Measurements from ENCODE around the gene PPFIBP1. TPM values are rescaled to one million over a fixed set of nuclear protein-coding genes. Genes with fewer than 3 reads are reported as not detected.

PPFIBP1 gene
- total and polyA plus RNA-seq, 2 of the 4 experiments (the other 2 are of a cell fraction) = 30.4 to 72.2 TPM

DNA sequence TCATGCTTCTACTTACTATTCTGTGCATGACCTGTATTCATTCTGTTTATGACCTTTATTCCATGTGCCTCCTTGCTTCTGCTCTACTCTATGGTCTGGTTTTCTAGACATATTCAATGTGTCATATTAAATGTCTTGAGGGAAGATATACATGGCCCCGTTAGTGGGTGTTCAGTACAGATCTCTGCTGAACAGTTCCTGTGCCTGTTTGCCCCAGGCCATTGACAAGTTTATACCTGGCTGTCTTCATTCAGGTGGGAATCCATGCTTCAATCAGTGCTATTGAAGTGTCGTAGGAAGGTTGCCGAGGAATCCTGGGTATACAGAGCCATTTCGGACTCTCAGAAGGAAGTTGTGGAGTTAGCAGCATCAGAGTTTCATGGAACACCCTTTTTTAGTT lies 7.4 kb upstream of the PPFIBP1 start:
- in situ Hi-C loops (cut with MboI; ENCODE audit: low sequenced_read_pairs) (loop anchor here (5.0 kb wide), 1 partner anchor 74 kb away; no protein-coding TSS in a partner anchor), dilution Hi-C loops (cut with HindIII; ENCODE audit: low sequenced_read_pairs, unreplicated experiment) (no loop called here), intact Hi-C loops (cut with micrococcal nuclease) (no loop called here)
- H4K20me1 ChIP-seq (ENCODE audit: insufficient read depth, low read length) = no peaks in the 10 kb centered on the region
- DNase-seq (no peak), ATAC-seq (ENCODE audit: low read depth) (no peak)
- H3K9me1 ChIP-seq (ENCODE audit: insufficient read depth, low read length) = peaks cover 8% of the 10 kb centered on the region
- no peak overlapping the region for H2AFZ ChIP-seq (replicated peaks; ENCODE audit: low read length, poor library complexity)
- POLR2A ChIA-PET (ENCODE audit: unreplicated experiment) = no interaction called here
- H3K9me3 ChIP-seq (ENCODE audit: control insufficient read depth, insufficient read depth, low read length) = no peaks in the 10 kb centered on the region
- H3K14ac ChIP-seq (replicated peaks; ENCODE audit: low read depth, low read length) = no peak overlapping the region
- no CpG with 5 or more reads among the region's 4 CpGs for WGBS, 2 experiments (ENCODE audit: extremely low coverage in 2 of 2, insufficient read length in 1 of 2)
- no peak overlapping the region for H2AK5ac ChIP-seq (ENCODE audit: low read depth, low read length)
- H2BK5ac ChIP-seq (ENCODE audit: low read depth, low read length, poor library complexity, severe bottlenecking) = no peak overlapping the region
- TF ChIP-seq RFX5 (IDR thresholded peaks at IDR 0.05; ENCODE audit: low read depth, low read length) (no peak), CEBPB (IDR thresholded peaks at IDR 0.05; ENCODE audit: low read depth, low read length) (no peak), MAFK (IDR thresholded peaks at IDR 0.05; ENCODE audit: low read depth, low read length) (no peak), POLR2A (IDR thresholded peaks at IDR 0.05; ENCODE audit: low read depth, low read length) (no peak), SMC3 (IDR thresholded peaks at IDR 0.05; ENCODE audit: low read depth, low read length) (no peak), NFE2L2 (IDR thresholded peaks at IDR 0.05; ENCODE audit: low read depth, low read length) (no peak), MAZ (IDR thresholded peaks at IDR 0.05; ENCODE audit: borderline replicate concordance, low read depth, low read length) (no peak)
- TF ChIP-seq, protein P1, sequence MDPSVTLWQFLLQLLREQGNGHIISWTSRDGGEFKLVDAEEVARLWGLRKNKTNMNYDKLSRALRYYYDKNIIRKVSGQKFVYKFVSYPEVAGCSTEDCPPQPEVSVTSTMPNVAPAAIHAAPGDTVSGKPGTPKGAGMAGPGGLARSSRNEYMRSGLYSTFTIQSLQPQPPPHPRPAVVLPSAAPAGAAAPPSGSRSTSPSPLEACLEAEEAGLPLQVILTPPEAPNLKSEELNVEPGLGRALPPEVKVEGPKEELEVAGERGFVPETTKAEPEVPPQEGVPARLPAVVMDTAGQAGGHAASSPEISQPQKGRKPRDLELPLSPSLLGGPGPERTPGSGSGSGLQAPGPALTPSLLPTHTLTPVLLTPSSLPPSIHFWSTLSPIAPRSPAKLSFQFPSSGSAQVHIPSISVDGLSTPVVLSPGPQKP (IDR thresholded peaks at IDR 0.05; ENCODE audit: borderline replicate concordance, low read depth, low read length) = no peak
- TF ChIP-seq, protein P2, sequence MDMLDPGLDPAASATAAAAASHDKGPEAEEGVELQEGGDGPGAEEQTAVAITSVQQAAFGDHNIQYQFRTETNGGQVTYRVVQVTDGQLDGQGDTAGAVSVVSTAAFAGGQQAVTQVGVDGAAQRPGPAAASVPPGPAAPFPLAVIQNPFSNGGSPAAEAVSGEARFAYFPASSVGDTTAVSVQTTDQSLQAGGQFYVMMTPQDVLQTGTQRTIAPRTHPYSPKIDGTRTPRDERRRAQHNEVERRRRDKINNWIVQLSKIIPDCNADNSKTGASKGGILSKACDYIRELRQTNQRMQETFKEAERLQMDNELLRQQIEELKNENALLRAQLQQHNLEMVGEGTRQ (IDR thresholded peaks at IDR 0.05; ENCODE audit: low read depth, low read length) = no peak
- H2BK15ac ChIP-seq (ENCODE audit: low read depth, low read length) = no peak overlapping the region
- no TSS peak for BruUV-seq (replicated peaks)
- H3K36me3 ChIP-seq (ENCODE audit: control insufficient read depth, insufficient read depth, low read length) = no peaks in the 10 kb centered on the region
- no peak overlapping the region for H3K18ac ChIP-seq (ENCODE audit: low read depth, low read length)
- no peak overlapping the region for H4K8ac ChIP-seq (ENCODE audit: low read depth in 2 of 2, low read length in 2 of 2)
- no peaks in the 10 kb centered on the region for H3K27me3 ChIP-seq (ENCODE audit: control insufficient read depth, insufficient read depth, low read length)
- CTCF ChIA-PET = interaction anchor here (0.7 kb wide), 1 partner anchor 75 kb away, joined by 3 read pairs; no protein-coding TSS in a partner anchor
- no peak overlapping the region for H3K9ac ChIP-seq (ENCODE audit: low read depth, low read length)
- H2AK9ac ChIP-seq (replicated peaks; ENCODE audit: low read depth, low read length, poor library complexity) = no peak overlapping the region
- H3K23ac ChIP-seq (ENCODE audit: low read depth, low read length) = no peak overlapping the region
- no peak overlapping the region for H4K91ac ChIP-seq (ENCODE audit: insufficient read depth, low read depth, low read length)
- peaks cover 8% of the 10 kb centered on the region for H3K4me1 ChIP-seq (ENCODE audit: control insufficient read depth, insufficient read depth, low read length)
- H4K5ac ChIP-seq (ENCODE audit: low read depth, low read length) = no peak overlapping the region
- H3K4me3 ChIP-seq (ENCODE audit: insufficient read depth, low read depth, low read length) = no peak overlapping the region
- no peak overlapping the region for H3K4me2 ChIP-seq (ENCODE audit: low read depth, low read length)
- no peak overlapping the region for H3K56ac ChIP-seq (ENCODE audit: extremely low read depth, insufficient read depth, low read length)
- H3K4ac ChIP-seq (ENCODE audit: low read depth, low read length) = no peak overlapping the region
- H3K79me1 ChIP-seq (ENCODE audit: low read depth in 1 of 2, low read length in 2 of 2) = peaks cover 0 to 3% of the 10 kb centered on the region in 2 experiments; a peak in 1 of 4 replicates
- H3K27ac ChIP-seq (ENCODE audit: insufficient read depth, low read length) = no peak overlapping the region
- H2BK120ac ChIP-seq (ENCODE audit: low read depth, low read length) = no peak overlapping the region
- no peak overlapping the region for H2BK20ac ChIP-seq (ENCODE audit: low read depth, low read length)

Measured in IMR-90 (cell line).